ENCODE data around the gene USP22. TPM values are rescaled to one million over a fixed set of nuclear protein-coding genes. Genes with fewer than 3 reads are reported as not detected.
A peak's percentile ranks its signal among the peaks of the same experiment; 100 is the strongest.

The USP22 gene
- polyA plus RNA-seq, 1 donor (not counting 4 experiments of a cell fraction or from before 2014, with no cell fraction given), result 111 TPM

GRCh38 chr17:20955427-20956323 is 87.1 kb downstream of the USP22 start:
- peak overlapping the region; percentile 26 for H2AFZ ChIP-seq (ENCODE audit: control insufficient read depth, low read length)
- no peaks in the 10 kb centered on the region for H3K9me1 ChIP-seq (ENCODE audit: control insufficient read depth, extremely low read depth, insufficient read depth, low read length)
- H3K36me3 ChIP-seq (ENCODE audit: control insufficient read depth in 2 of 2, extremely low read depth in 1 of 2, insufficient read depth in 2 of 2, low read length in 2 of 2), result no peaks in the 10 kb centered on the region
- H4K20me1 ChIP-seq (ENCODE audit: control insufficient read depth, extremely low read depth, insufficient read depth, low read length), result no peaks in the 10 kb centered on the region
- FAIRE-seq (peak; percentile 61), DNase-seq (ENCODE audit: low read depth, low spot score) (no peak)
- TF ChIP-seq EZH2 (IDR thresholded peaks at IDR 0.05; ENCODE audit: low read length) (no peak), CTCF (optimal IDR thresholded peaks at IDR 0.05 in 1 of 3, IDR thresholded peaks at IDR 0.05 in 1 of 3, conservative IDR thresholded peaks at IDR 0.05 in 1 of 3; ENCODE audit: extremely low read depth in 1 of 3, insufficient read depth in 2 of 3, low read length in 3 of 3) (no peak)
- H3K79me2 ChIP-seq (ENCODE audit: control insufficient read depth, insufficient read depth, low read length), result no peaks in the 10 kb centered on the region
- no peaks in the 10 kb centered on the region for H3K27me3 ChIP-seq (ENCODE audit: control insufficient read depth, extremely low read depth, insufficient read depth, low read length)
- peaks cover 26% of the 10 kb centered on the region for H3K4me1 ChIP-seq (ENCODE audit: control insufficient read depth, extremely low read depth, insufficient read depth, low read length)
- H3K9me3 ChIP-seq (ENCODE audit: control insufficient read depth, low read depth, low read length), result no peaks in the 10 kb centered on the region
- no peak overlapping the region for H3K4me2 ChIP-seq (ENCODE audit: control insufficient read depth, extremely low read depth, insufficient read depth, low read depth, low read length)
- H3K27ac ChIP-seq (ENCODE audit: control insufficient read depth, insufficient read depth, low read length), result peak overlapping the region; percentile 18
- H3K9ac ChIP-seq (ENCODE audit: control insufficient read depth, extremely low read depth, insufficient read depth, low read length), result no peak overlapping the region
- dilution Hi-C loops (cut with MboI; ENCODE audit: extremely low pct_ligation_motif_present, low sequenced_read_pairs), result no loop called here
- H3K4me3 ChIP-seq (ENCODE audit: control insufficient read depth in 2 of 3, extremely low read depth in 1 of 3, insufficient read depth in 2 of 3, low read depth in 1 of 3, low read length in 3 of 3), result no peak overlapping the region

DNA sequence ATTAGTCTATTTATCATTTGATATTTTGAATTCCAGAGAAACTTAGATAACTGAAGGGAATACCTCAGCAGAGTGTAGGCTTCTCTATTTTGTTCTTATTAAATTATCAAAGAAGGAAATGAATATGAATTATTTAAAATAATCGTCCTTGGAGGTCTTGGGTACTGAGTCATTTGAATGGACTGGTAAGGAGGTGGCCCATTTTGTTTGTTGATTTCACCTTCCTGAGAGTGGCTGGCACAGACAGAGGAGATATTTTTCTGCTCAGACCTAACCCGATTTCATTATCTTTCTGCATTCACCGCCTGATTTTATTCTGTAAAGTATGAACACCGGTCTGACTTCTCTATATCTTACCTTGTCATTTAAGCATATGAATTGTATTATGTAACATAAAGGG is 88.0 kb downstream of the USP22 start:
- H3K27ac ChIP-seq (ENCODE audit: control insufficient read depth, insufficient read depth, low read length), result no peak overlapping the region
- no peak for TF ChIP-seq CTCF (optimal IDR thresholded peaks at IDR 0.05 in 1 of 3, IDR thresholded peaks at IDR 0.05 in 1 of 3, conservative IDR thresholded peaks at IDR 0.05 in 1 of 3; ENCODE audit: extremely low read depth in 1 of 3, insufficient read depth in 2 of 3, low read length in 3 of 3)
- no peak for TF ChIP-seq EZH2 (IDR thresholded peaks at IDR 0.05; ENCODE audit: low read length)
- FAIRE-seq (no peak), DNase-seq (ENCODE audit: low read depth, low spot score) (no peak)
- no peaks in the 10 kb centered on the region for H3K36me3 ChIP-seq (ENCODE audit: control insufficient read depth in 2 of 2, extremely low read depth in 1 of 2, insufficient read depth in 2 of 2, low read length in 2 of 2)
- no peak overlapping the region for H2AFZ ChIP-seq (ENCODE audit: control insufficient read depth, low read length)
- no peaks in the 10 kb centered on the region for H3K79me2 ChIP-seq (ENCODE audit: control insufficient read depth, insufficient read depth, low read length)
- no peak overlapping the region for H3K4me3 ChIP-seq (ENCODE audit: control insufficient read depth in 2 of 3, extremely low read depth in 1 of 3, insufficient read depth in 2 of 3, low read depth in 1 of 3, low read length in 3 of 3)
- no peaks in the 10 kb centered on the region for H4K20me1 ChIP-seq (ENCODE audit: control insufficient read depth, extremely low read depth, insufficient read depth, low read length)
- peaks cover 24% of the 10 kb centered on the region for H3K4me1 ChIP-seq (ENCODE audit: control insufficient read depth, extremely low read depth, insufficient read depth, low read length)
- no peak overlapping the region for H3K4me2 ChIP-seq (ENCODE audit: control insufficient read depth, extremely low read depth, insufficient read depth, low read depth, low read length)
- no peaks in the 10 kb centered on the region for H3K9me1 ChIP-seq (ENCODE audit: control insufficient read depth, extremely low read depth, insufficient read depth, low read length)
- H3K27me3 ChIP-seq (ENCODE audit: control insufficient read depth, extremely low read depth, insufficient read depth, low read length), result no peaks in the 10 kb centered on the region
- H3K9ac ChIP-seq (ENCODE audit: control insufficient read depth, extremely low read depth, insufficient read depth, low read length), result no peak overlapping the region
- no peaks in the 10 kb centered on the region for H3K9me3 ChIP-seq (ENCODE audit: control insufficient read depth, low read depth, low read length)
- dilution Hi-C loops (cut with MboI; ENCODE audit: extremely low pct_ligation_motif_present, low sequenced_read_pairs), result no loop called here

Measured in keratinocyte (primary cell).